Measurements from ENCODE around the gene SUPT3H. TPM values are rescaled to one million over a fixed set of nuclear protein-coding genes. Genes with fewer than 3 reads are reported as not detected.

Gene SUPT3H
- total RNA-seq, 3 donors from 2014 or later (not counting 1 experiment from before 2014, with no cell fraction given): 7.3 to 10.9 (median 9.9) TPM

DNA sequence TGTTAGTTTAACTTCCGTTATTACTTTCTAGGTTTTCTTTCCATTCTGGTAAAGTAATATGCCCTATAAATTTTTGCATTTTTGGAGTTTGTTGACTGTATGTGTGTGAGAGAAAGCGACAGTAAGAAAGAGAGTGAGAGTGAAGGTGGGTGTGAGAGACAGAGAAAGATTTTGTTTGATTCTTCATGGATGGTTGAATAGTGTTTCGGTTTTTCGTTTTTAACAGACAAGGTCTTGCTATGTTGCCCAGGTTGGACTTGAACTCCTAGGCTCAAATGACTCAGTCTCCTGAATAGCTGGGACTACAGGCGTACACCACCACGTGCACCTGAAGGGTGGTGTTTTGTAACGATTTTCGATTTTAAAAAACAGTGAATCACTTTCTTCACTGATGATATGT lies 378.7 kb downstream of the SUPT3H start:
- TF ChIP-seq, protein P1, sequence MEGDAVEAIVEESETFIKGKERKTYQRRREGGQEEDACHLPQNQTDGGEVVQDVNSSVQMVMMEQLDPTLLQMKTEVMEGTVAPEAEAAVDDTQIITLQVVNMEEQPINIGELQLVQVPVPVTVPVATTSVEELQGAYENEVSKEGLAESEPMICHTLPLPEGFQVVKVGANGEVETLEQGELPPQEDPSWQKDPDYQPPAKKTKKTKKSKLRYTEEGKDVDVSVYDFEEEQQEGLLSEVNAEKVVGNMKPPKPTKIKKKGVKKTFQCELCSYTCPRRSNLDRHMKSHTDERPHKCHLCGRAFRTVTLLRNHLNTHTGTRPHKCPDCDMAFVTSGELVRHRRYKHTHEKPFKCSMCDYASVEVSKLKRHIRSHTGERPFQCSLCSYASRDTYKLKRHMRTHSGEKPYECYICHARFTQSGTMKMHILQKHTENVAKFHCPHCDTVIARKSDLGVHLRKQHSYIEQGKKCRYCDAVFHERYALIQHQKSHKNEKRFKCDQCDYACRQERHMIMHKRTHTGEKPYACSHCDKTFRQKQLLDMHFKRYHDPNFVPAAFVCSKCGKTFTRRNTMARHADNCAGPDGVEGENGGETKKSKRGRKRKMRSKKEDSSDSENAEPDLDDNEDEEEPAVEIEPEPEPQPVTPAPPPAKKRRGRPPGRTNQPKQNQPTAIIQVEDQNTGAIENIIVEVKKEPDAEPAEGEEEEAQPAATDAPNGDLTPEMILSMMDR (IDR thresholded peaks at IDR 0.05): no peak
- H3K4me3 ChIP-seq (ENCODE audit: low read length): no peak overlapping the region
- no peaks in the 10 kb centered on the region for H3K9me3 Mint-ChIP-seq
- no peak overlapping the region for H3K27ac Mint-ChIP-seq
- intact Hi-C loops (cut with micrococcal nuclease): no loop called here
- no peaks in the 10 kb centered on the region for H3K9me3 ChIP-seq (ENCODE audit: control insufficient read depth, insufficient read depth, low read length)
- H3K27me3 Mint-ChIP-seq (ENCODE audit: low read depth in 2 of 2): no peaks in the 10 kb centered on the region
- ATAC-seq: no peak
- H3K4me3 Mint-ChIP-seq: no peak overlapping the region
- H3K27me3 ChIP-seq (ENCODE audit: control insufficient read depth, insufficient read depth, low read length): no peaks in the 10 kb centered on the region
- H3K36me3 ChIP-seq (ENCODE audit: control insufficient read depth, insufficient read depth, low read length): no peaks in the 10 kb centered on the region
- DNase-seq: no peak
- H3K36me3 Mint-ChIP-seq: no peaks in the 10 kb centered on the region
- H3K4me1 ChIP-seq (ENCODE audit: control insufficient read depth, insufficient read depth, low read length): no peaks in the 10 kb centered on the region
- H3K27ac ChIP-seq (ENCODE audit: low read length): no peak overlapping the region
- 85% methylated on average over 6 of the region's 8 CpGs for WGBS (ENCODE audit: insufficient coverage)
- H3K4me1 Mint-ChIP-seq: peaks cover 10 to 15% of the 10 kb centered on the region in 2 donors

DNA sequence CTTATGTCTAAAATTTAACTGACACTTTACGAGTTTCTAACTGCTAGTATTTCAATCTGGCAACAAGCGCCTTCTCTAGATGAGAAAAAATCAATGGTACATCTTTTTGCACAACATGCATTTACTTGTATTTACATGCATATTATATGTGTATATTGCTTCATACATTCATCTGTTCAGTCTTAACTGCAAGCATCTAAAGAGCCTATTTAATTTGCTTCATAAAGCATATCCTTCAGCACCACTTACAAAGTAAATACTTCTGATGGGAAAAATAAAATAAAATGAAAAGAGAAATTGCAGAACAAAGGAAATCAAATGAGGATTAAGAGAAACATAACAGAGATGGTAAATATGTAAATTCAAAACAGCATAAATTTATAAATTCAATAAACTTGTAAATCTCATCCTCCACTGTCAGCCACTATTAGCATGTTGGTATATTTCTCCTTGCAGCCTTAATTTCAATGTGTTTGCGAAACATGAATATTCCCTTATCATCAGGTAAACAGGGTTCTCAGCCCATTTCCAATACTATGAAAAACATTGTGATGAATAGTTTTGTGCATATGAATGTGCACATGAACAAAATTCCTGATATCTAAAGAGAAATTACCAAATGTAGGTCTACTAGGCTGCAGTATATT lies 382.1 kb downstream of the SUPT3H start:
- 96% methylated on average over 2 of the region's 3 CpGs for WGBS (ENCODE audit: insufficient coverage)
- Mint-ChIP-seq H3K27ac (no peak overlapping the region), H3K4me1 (no peaks in the 10 kb centered on the region), H3K36me3 (no peaks in the 10 kb centered on the region), H3K9me3 (no peaks in the 10 kb centered on the region), H3K4me3 (no peak overlapping the region), H3K27me3 (ENCODE audit: low read depth in 2 of 2) (no peaks in the 10 kb centered on the region)
- TF ChIP-seq, protein P1 (IDR thresholded peaks at IDR 0.05): no peak
- DNase-seq (no peak), ATAC-seq (no peak)
- intact Hi-C loops (cut with micrococcal nuclease): no loop called here
- no peaks in the 10 kb centered on the region for H3K4me1 ChIP-seq (ENCODE audit: control insufficient read depth, insufficient read depth, low read length)
- H3K36me3 ChIP-seq (ENCODE audit: control insufficient read depth, insufficient read depth, low read length): no peaks in the 10 kb centered on the region
- no peak overlapping the region for H3K27ac ChIP-seq (ENCODE audit: low read length)
- no peaks in the 10 kb centered on the region for H3K9me3 ChIP-seq (ENCODE audit: control insufficient read depth, insufficient read depth, low read length)
- H3K4me3 ChIP-seq (ENCODE audit: low read length): no peak overlapping the region
- H3K27me3 ChIP-seq (ENCODE audit: control insufficient read depth, insufficient read depth, low read length): no peaks in the 10 kb centered on the region

DNA sequence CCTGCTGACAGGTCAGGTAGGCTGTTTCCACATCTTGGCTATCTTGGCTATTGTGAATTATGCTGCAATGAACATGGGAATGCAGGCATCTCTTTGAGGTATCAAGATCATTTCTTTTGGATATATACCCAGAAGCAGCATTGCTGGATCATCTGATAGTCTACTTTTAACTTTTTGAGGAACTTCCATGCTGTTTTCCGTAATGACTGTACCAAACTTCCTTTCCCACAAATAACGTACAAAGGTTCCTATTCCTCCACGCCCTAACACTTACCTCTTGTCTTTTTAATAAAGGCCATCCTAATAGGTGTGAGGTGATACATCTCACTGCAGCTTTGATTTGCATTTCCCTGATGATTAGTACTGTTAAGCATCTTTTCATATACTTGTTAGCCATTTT lies 388.3 kb downstream of the SUPT3H start:
- Mint-ChIP-seq H3K27ac (no peak overlapping the region), H3K4me3 (no peak overlapping the region), H3K4me1 (no peaks in the 10 kb centered on the region), H3K9me3 (no peaks in the 10 kb centered on the region), H3K36me3 (no peaks in the 10 kb centered on the region), H3K27me3 (ENCODE audit: low read depth in 2 of 2) (no peaks in the 10 kb centered on the region)
- H3K9me3 ChIP-seq (ENCODE audit: control insufficient read depth, insufficient read depth, low read length): no peaks in the 10 kb centered on the region
- H3K27ac ChIP-seq (ENCODE audit: low read length): no peak overlapping the region
- intact Hi-C loops (cut with micrococcal nuclease): no loop called here
- no peak overlapping the region for H3K4me3 ChIP-seq (ENCODE audit: low read length)
- TF ChIP-seq, protein P1 (IDR thresholded peaks at IDR 0.05): no peak
- WGBS (ENCODE audit: insufficient coverage): 100% methylated on average over 2 of the region's 3 CpGs
- DNase-seq (no peak), ATAC-seq (no peak)
- H3K27me3 ChIP-seq (ENCODE audit: control insufficient read depth, insufficient read depth, low read length): no peaks in the 10 kb centered on the region
- H3K36me3 ChIP-seq (ENCODE audit: control insufficient read depth, insufficient read depth, low read length): no peaks in the 10 kb centered on the region
- H3K4me1 ChIP-seq (ENCODE audit: control insufficient read depth, insufficient read depth, low read length): no peaks in the 10 kb centered on the region

DNA sequence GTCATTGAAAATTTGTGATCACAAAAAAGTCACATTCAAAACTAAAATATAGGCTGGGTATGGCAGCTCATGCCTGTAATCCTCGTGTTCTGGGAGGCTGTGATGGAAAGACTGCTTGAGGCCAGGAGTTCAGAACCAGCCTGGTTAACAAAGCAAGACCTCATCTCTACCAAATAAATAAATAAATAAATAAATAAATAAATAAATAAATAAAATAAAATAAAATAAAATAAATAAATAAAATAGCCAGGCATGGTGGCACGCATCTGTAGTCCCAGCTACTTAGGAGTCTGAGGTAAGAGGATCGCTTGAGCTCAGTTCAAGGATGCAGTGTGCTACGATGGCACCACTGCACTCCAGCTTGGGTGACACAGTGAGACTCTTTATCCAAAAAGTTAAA lies 392.7 kb downstream of the SUPT3H start:
- H3K27ac ChIP-seq (ENCODE audit: low read length): no peak overlapping the region
- Mint-ChIP-seq H3K4me1 (no peaks in the 10 kb centered on the region), H3K4me3 (no peak overlapping the region), H3K27me3 (ENCODE audit: low read depth in 2 of 2) (no peaks in the 10 kb centered on the region), H3K9me3 (no peaks in the 10 kb centered on the region), H3K27ac (no peak overlapping the region), H3K36me3 (no peaks in the 10 kb centered on the region)
- intact Hi-C loops (cut with micrococcal nuclease): no loop called here
- H3K4me1 ChIP-seq (ENCODE audit: control insufficient read depth, insufficient read depth, low read length): no peaks in the 10 kb centered on the region
- DNase-seq: no peak
- TF ChIP-seq, protein P1 (IDR thresholded peaks at IDR 0.05): no peak
- no peak for ATAC-seq
- H3K4me3 ChIP-seq (ENCODE audit: low read length): no peak overlapping the region
- H3K27me3 ChIP-seq (ENCODE audit: control insufficient read depth, insufficient read depth, low read length): no peaks in the 10 kb centered on the region
- no CpG with 5 or more reads among the region's 4 CpGs for WGBS (ENCODE audit: insufficient coverage)
- H3K9me3 ChIP-seq (ENCODE audit: control insufficient read depth, insufficient read depth, low read length): no peaks in the 10 kb centered on the region
- H3K36me3 ChIP-seq (ENCODE audit: control insufficient read depth, insufficient read depth, low read length): no peaks in the 10 kb centered on the region
